Measurements from ENCODE around the gene RAC3.

The RAC3 gene

DNA sequence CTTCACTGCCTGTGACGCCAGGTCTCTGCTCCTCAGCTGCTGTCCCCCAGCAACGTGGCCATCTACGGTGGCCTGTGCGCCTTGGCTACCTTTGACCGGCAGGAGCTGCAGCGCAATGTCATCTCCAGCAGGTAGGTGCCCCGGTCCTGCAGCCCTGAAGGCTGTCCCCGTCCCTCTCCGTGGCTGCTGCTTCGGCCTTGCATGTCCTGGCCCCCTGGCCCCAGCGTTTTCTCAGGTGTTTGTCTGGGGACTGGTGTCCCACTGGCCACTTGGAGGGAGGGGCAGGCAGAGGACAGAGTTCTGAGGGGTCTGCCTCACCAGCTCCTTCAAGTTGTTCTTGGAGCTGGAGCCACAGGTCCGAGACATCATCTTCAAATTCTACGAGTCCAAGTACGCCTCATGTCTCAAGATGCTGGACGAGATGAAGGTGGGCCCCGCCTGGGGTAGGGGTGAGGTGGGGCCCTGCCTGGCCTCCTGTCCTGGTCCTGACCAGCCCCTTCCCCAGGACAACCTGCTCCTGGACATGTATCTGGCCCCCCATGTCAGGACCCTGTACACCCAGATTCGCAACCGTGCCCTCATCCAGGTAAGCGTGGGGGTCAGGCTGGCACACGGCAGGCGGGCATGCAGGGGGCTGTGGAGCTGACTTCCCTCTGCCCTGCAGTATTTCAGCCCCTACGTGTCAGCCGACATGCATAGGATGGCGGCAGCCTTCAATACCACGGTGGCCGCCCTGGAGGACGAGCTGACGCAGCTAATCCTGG is 24.7 kb downstream of the RAC3 start:
- no peak for DNase-seq (ENCODE audit: low read depth in 2 of 2)

DNA sequence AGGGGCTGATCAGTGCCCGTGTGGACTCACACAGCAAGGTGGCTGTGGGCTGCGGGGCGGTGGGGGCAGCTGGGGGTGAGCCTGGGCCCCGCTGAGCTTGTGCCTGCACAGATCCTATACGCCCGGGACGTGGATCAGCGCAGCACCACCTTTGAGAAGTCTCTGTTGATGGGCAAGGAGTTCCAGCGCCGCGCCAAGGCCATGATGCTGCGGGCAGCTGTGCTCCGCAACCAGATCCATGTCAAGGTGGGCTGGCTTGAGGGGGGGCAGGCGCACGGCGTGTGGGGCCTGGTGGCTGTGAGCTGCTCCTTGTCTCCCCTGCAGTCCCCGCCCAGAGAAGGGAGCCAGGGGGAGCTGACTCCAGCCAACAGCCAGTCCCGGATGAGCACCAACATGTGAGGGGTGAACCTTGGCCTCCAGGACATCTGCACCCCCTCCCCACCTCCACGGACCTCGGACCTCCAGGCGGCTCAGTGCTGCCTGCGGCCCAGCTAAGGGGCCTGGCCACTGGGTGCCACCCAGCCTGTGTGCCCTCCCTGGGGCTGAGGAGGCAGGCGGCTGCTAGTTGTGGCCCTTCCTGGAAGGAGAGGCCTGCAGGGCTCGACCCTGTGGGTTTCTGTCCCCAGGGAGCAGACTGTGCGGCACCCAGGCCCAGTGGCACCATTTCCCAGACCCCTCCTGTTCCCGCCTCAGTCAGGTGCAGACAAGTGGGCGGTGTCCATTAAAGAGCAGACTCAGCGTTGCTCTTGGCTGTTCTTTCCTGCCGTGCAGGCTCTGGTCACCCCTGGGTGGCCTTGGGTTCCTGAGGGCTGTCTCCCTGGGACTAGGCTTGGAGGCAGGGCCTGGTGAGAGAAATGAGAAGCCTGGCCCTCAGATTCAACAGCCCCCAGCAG is 25.5 kb downstream of the RAC3 start:
- no peak for DNase-seq (ENCODE audit: low read depth in 2 of 2)

DNA sequence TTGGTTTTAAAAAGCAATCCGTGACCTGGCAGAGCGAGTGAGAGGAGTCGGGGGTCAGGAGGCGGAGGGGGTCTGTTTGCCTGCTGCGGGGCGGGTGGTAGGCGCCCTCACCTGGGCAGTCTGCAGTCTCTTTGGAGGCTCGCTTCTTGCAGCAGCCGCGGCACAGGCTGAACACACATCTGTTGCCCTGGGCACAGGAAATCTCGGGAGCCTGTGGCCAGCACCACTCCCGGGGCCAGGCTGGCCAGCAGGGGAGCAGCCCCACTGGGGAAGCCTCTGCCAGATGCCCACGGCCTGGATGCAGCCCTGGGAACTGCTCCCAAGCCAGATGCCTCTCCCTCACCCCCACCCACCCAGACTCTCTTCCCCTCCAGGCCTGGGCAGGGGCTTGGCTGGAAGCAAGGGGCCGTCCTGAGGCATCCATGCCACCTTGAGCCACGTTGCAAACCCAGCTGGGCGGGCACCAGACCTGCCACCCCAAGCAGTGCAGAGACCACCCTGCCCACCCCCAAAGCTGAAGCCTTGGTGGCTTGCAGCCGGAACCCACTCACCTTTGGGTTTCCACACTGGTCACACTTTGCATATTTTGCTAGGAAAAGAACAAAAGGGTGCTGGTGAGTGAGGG is 26.9 kb downstream of the RAC3 start:
- DNase-seq (ENCODE audit: low read depth in 2 of 2), result no peak

DNA sequence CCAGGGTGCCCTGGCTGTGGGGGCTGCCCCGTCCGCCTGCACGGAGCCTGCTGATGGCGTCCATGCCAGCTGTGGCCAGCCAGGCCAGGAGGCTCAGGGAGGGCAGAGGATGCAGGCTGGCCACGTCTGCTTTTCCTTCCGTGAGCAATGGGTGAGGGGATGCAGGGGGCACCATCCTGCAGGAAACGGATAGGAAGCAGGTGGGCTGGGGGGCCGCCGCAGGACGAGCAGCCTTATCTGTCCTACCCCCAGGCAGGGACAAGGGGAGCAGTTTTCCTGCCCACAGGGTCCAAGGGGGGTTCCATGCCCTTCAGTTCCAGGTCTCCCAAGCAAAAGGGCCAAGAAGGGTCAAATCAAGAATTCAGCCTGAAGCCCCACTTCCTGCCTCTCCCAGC is 27.4 kb downstream of the RAC3 start:
- DNase-seq (ENCODE audit: low read depth in 2 of 2), result no peak

DNA sequence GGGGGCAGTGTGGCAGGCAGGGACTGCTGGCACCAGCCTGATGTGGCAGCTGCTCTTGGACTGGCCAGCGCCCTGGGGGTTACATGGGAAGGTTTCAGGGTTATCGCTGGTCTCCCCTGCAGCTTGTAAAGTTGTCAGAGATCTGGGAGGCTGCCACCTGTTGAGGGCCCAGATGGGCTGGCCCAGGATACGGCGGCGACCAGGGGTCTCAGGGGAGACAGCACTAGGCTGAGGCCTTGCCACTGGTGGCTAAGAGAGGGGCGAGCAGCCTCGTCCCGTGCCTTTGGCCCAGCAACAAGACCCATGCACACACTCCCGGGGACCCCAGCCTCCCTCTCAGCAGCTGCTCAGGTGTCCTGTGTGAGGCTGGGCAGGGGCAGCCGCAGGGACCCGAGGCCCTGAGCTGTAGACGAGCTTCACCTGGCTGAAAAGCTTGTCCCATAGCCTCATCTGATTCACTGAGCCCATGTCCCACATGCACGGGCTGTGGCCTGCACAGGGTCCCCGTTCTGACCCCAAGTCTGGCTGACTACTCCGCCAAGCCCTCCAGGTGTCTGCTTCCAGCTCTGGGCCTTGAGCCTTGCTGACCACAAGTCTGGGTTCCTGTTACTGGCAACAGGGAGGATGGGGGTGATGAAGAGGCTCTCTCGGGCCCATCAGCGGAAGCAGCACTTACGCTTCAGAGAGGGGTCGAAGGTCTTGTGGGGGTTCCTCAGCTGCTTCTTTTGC is 28.0 kb downstream of the RAC3 start:
- no peak for DNase-seq (ENCODE audit: low read depth in 2 of 2)

DNA sequence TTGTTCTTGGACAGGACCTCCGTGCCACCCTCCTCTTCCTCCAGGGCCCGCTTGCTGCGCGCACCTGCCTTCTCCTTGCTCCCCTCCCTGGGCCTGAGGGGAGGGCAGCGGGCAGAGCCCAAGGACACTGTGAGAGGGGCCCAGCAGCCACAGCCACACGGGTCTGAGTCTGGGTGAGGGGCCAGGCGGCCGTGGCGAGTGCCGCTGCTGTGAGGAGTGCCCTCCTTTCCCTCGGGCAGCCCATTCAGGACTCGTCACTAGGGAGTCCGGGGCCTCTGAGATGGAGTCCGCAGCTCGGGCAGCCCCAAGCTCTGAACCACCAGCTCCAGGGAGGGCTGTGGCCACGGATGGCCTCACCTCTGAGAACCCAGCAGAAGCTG is 28.5 kb downstream of the RAC3 start:
- no peak for DNase-seq (ENCODE audit: low read depth in 2 of 2)

DNA sequence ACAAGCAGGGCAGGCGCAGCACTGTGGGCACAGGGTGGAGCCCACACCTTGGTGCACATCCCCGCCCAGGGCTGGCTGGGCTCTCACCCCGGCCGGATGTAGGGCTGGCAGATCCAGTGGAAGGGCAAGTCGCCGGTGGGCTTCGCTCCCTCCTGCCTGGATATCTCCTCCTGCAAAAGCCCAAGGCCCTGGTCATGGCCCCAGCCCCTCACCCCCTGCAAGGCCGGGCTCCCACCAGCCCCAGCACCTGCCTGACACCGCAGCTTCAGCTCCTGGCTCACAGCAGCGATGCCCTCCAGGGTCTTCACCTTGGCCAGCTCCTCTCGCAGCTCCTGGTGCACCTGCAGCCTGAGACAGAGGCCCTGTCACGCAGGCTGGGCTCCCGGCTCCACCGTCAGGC is 29.1 kb downstream of the RAC3 start:
- no peak for DNase-seq (ENCODE audit: low read depth in 2 of 2)

DNA sequence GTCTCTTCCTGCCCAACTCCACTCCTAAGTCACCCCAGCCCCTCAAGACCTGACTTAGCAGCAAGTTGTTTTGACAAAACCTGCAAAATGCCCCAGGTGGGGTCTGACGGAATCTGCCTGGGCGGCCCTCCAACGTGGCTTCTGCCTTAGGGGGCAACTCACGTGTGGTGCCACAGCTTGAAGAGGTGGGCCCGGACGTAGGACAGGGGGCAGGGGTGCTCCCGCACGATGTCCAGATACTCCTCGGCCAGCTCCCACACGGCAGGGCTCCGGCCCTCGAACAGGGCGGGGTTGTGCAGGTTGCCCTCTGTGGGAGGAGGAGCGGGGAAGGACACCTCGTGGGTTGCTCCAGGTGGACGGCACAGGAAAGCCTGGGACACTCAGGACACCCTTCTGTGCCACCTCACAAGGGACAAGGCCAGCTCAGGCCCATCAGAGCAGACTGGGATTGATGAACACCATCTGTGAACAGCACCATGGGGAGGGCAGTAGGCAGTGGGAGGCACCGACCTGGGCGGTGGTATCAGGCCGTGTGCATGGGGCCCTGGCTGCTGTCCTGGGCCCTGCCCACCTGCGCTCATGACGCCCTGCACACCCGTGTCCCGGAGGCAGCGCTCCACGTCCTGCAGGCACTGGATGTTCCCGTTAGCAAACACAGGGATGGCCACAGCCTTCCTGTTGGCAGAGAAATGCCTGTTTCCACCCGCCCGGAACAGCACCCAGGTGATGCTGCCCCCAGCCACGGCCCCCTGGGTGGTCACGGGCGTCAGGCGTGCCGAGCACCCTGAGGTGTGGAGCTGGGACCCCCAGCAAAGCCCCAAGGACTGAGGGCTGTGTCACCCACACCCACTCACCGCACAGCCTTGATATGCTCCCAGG is 29.8 kb downstream of the RAC3 start:
- no peak for DNase-seq (ENCODE audit: low read depth in 2 of 2)

DNA sequence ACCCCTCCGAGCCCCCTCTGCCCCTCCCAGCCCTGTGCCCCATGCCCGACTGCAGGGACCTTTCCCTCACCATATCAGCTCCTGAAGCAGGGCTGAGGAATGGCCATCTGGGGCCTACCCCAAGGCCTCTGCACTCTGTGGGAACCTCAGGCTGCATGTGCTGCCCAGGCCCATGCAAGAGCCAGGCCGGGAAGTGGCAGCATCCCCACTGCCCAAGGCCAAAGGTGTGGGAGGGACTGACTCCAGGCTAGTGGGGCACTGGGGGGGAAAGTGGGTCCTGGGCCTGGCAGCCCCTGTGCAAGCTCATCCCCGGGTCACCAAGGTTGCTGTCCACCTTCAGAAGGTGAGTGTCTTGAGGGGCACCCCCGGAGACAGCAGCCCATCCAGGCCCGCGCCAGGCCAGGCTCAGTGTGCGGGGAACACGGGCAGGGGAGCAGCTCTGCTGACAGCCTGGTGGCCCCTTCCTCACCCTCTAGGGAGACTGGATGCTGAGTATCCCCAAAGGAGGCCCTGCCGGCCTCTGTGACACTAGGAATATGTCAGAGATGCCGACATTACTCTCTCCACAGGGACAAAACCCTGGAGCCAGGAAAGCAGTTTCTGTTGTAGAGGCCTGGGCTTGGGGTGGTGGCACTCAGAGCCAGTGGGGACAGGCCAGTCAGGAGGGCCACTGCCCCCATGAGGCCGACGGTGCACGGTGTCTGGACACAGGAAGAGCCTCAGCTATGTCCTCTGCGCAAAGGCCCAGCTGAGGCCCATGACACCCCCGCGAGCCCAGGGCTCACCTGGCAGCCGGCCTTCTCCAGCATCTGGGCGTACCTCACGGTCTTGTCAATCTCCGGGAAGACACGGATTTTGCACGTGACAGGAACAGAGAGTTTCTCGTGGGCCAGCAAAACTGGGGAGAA is 30.9 kb downstream of the RAC3 start:
- DNase-seq (ENCODE audit: low read depth in 2 of 2), result no peak

DNA sequence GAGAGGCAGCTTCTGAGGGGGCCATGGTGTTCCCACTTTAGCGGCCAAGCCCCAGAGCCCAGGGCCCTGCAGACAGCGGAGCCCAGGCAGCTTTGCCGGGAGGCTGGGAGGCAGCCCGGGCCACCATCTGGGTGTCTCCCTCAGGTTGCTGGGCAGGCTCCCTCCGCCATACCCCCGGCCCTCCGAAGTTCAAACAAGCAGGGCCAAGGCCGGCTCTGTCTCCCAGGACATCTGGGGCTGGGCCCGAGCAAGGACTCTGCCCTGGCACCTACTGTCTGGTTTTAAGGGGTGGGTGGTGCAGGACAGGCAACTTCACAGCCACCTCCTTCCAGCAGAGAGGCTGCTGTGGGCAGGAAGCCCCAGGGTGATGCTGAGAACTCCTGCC is 31.5 kb downstream of the RAC3 start:
- no peak for DNase-seq (ENCODE audit: low read depth in 2 of 2)

DNA sequence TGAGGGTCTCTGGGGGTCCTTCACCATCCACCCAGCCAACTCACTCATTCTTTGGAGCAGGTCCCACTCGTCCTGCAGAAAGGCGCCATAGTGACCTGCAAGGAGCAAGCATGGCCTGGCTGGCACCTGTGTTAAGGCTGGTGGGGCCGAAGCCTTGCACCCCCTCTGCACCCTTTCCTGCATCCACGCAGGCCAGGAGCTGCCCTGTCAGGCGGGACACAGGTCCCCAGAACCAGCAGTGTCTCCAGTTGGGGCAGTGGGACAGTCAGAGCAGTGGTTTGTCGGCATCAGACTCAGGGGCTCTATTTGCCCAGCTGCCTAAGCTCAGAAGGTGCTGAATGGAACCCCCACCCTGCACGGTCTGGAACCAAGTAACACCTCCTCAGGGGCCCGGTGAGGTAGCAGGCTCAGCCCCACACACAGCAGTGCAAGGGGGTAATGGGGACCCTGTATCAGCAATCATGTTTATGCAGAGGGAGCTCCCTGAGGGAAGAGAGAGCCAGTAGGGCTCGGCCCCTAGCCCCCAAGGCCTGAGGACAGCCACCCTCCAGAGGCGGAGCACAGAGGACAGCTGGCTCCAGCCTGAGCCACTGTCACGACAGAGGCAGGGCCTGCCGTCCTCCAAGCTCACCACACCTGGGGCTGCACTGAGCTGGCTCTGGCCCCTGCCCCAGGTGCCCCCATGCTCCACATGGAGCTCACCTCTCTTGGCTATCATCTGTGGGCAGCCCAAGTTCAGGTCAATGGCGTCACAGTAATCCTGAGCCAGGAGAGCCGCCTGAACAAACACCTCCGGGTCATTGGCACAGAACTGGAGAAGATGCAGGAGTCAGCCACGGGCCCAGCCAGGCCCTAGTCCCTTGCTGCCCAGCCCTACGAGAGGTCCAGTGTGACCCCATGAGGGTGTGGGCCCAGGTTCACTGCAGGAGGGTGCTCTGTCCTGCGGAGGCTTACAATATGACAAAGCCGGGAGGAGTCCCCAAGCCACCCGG is 32.2 kb downstream of the RAC3 start:
- DNase-seq (ENCODE audit: low read depth in 2 of 2), result no peak

DNA sequence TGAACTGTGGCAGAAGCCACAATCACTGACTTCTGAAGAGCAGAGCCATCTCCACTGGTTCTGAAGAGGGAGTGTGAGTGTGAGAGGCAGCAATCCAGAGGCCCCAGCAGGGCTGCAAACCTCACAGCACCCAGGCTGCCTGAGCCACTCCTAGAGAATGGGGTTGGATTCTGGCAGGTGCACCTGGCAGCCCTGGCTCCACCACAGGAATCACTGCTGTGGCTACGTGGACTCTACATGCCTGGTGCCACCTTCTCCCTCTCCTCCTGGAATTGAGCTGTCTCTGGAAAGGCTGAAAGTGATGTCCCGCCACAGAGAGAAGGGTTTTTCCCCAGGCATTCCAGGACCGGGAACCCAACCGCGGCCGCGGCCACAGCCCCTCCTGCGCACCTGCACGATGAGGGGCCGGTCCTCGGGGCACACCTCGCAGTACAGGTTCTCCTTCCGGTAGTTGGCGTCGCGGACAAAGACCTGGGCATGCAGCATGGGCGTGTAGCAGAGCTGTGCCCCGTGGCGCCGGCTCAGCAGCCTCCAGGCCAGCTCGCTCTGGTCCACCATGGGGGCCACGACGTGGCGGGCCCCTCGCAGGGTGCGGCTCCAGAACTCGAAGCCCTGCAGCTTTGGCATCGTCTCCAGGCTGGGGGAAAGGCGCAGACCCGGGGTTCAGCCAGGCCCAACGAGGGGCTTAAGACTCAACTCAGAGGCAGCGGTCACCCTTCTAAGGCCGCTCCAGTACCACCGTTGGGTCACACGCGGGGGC is 33.1 kb downstream of the RAC3 start:
- DNase-seq (ENCODE audit: low read depth in 2 of 2), result no peak

DNA sequence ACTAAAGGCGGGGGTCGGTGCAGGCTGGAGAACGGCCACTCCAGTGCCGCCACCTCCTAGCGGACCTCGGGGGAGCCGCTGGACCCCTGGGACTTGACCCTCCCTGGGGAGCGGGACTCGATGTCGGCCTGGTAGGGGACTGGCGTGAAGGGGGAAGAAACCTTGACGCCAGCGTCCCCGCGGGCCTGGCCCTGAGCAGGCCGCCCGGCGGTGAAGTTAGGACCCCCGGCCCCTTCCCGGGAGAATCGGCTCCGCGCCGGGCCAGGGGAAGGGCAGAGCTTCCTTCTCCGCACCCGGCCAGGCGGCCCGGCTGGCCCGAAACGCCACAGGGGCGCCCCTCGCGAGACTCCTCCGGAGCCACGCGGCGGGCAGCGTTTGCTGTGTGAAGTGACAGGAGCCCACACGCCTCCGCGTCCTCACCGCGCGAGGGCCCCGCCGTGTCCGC is 33.7 kb downstream of the RAC3 start:
- no peak for DNase-seq (ENCODE audit: low read depth in 2 of 2)

DNA sequence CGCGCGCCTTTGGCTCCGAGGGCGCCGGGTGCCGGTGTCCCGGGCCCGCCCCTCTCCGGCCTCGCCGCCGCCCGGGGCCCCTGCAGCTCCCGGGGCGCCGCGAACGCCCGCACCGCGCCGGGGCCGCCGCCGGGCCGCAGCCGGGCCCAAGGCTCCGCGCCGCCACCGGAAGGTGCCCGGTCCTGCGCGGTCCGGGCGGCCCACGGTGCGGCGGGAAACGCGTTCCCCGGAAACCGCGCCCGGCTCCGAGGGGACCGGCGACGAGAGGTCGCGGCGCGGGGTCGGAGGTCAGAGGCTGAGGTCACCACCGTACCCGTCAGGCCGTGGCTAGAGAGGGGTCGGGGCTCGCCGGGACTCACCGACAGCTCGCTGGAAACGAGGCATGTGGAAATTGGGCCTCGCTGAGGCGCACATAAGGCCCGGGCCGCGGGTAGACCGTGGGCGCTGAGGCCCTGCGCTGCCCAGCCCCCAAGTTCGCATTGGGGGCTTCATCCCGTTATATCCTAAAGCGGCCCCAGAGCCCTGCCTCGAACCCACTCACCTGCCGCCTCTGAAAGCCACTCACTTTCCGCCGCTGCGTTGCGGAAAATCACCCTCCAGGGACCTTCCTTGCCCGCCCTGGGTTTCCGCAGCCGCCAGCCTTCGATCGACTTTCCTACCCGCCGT is 34.3 kb downstream of the RAC3 start, which contains the start of gene DUS1L:
Gene DUS1L (minus strand): TSS at position 167 of the 666 bp plus-strand sequence. CDS start 745 bp downstream, outside the sequence.
- DNase-seq (ENCODE audit: low read depth in 2 of 2), result peak; percentile 26 to 45

DNA sequence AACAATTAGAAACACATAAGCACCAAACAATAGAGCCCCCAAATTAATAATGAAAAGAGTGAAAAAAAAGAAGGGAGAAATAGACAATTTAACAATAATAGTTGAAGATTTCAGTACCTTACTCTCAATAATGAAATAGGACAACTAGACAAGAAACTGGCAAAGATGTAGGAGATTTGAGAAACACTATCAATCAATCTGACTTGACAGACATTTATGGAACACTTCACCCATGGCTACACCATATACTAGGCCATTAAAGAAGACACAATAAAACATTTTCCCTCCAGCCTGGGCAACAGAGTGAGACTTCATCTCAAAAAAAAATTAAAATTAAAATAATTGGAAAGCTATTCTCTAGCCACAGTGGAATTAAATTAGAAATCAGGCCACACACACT is 39.1 kb downstream of the RAC3 start:
- DNase-seq (ENCODE audit: low read depth in 2 of 2), result no peak

DNA sequence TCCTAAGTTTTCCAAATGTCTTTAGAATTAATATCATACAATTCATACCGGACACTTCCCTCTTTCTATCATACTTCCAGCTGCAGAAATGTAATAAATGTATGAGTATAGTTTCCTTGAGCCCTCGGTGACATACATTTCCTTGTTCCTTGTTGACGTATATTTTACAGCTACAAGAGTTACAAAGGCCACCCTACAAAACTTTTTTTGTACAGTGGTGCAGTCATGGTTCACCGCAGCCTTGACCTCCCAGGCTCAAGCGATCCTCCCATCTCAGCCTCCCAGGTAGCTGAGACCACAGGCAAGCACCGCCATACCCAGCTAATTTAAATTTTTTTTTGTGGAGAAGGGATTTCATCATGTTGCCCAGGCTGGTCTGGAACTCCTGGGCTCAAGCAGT is 41.3 kb downstream of the RAC3 start:
- no peak for DNase-seq (ENCODE audit: low read depth in 2 of 2)

DNA sequence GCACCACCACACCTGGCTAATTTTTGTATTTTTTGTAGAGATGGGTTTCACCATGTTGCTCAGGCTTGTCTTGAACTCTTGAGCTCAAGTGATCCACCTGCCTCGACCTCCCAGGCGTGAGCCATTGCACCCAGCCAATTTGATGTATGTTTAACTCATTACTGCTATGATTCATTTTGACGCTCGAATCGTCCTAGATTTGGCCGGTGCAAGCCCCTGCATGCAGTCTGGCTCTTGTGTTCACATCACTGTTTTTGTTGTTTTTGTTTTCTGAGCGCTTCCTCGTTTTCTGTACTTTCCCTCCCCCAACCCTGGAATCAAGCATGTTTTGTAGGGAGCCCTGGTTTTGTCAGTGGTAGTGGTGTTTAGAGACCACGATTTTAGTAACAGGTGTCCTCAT is 42.0 kb downstream of the RAC3 start:
- DNase-seq (ENCODE audit: low read depth in 2 of 2), result no peak
